NCI-H1694 treated with DMSO at 0.1 percent for 48 hours (cell line): ENCODE measurements around the gene GABARAP.

Experiments used
- DNase-seq: peaks from one replicate; lab custom pipeline; 2025; lab: John Stamatoyannopoulos, UW

GABARAP gene

DNA sequence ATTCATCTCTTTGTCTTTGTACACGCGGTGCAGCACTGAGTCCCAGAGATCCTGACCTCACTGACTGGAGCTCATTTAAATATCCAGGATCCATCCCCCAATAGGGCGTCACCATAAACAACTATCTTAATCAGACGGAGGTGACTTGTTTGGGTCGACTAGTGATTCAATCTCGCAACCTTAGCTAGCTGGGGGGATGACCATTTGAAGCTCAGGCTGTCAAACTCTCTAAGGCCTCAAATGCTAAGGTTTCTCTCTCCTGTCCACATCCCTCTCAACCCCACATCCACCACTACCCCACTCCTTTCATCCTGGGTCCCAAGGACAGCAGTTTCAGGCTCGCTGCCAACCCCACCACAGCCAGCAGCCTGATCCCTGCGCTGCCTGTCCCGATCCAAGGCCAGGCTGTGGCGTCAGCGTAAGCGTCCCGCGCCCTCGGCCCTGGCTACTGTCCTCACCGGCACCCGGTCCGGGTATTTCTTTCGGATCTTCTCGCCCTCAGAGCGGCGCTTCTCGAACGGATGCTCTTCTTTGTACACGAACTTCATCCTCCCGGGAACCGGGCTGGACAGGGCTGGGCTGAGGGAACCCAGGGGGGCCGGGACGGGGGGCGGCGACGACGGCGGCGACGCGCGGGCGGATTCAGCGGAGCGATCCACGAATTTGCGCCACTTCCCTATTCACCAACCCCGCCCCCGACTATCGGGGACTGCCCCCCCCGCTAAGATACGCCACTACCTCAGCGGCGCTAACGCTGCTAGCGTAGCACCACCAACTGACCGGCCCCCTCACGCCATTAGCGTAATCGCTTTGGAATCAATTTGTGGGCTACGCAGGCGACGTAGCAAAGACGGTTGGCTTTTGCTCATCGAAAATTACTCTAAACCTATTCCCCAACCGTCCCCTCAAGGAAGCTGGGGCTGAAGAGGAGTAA, at the start of gene GABARAP:
Gene GABARAP, minus strand, starts transcription at position 667 of the 934 bp plus-strand sequence. Its CDS starts 119 bp downstream, at position 548.
- DNase-seq = peak; percentile 80

DNA sequence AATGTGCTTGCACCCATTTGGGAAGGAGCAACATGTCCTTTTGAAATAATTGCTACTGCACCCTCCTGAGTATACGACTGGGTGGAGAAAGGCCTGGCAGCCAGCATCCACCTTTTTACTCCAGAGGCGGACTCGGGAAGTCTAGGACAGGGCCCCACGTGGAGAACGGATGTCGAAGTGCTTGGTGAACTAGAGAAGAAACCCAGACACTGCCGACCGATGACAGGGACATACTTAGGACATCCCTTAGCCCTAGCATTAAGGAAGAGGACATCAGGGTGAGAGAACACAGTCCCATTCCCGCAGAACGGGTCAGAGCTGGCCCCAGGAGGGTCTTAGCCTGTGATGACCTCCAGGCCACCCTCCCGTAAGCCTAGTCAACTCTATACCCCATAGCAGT, 48.4 kb upstream of the GABARAP start:
- DNase-seq = no peak

- DNase-seq = no peak
Measured at GRCh38 chr17:7290166-7290565, 47.9 kb upstream of the GABARAP start.

DNA sequence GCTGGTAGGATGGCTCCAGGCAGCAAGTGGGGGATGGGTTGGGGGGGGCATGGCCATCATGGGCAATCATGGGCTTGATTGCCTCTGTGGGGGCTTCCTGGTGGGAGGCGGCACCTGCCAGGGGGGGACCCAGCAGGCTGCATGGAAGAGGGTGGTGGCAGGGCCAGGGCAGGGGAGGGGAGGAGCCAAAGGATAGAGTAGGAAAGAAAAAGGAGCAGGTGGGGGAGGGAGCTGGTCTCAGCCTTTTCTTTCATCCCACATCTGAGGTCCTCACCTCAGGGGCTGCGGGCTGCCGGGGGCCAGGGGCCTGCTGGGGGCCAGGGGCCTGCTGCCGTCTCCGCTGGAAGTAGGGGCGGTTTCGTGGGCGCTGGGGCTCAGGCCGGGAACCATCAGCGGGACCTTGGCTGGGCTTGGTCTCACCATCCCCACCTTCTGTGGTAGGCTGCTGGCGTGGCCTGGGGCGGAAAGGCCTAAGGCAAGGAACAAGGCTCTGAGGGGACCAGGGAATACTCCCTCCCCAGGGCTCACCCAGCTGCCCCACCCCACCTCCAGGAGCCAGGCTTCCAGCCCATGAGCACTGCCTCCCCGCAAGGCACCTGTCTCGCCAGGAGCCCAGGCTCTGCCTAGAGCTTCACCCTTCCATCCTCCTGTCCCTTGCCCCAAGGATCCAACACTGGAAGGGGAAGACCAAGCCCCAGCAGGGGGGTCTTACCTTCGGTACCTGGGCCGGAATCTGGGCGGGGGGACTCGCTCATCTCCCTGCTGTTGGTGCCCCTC, 47.2 kb upstream of the GABARAP start:
- DNase-seq = no peak

GRCh38 chr17:7285679-7286078, 43.4 kb upstream of the GABARAP start:
- DNase-seq = no peak

DNA sequence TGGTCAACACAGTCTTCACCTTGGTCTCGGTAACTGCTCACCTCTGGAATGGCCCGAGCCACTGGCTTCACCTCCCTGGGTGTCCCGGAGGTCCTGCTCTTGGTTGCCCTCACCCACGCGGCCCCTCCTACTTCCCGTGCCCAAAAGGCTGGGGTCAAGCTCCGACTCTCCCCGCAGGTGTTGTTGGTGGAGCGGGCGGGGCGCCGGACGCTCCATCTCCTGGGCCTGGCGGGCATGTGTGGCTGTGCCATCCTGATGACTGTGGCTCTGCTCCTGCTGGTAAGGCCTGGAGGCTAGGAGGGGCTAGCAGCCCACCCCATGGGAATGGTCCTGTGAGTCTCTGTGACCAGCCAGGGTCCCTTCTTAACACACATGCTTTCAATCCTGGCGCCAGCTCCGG, 42.7 kb upstream of the GABARAP start:
- DNase-seq = no peak

- no peak for DNase-seq
Measured at GRCh38 chr17:7283471-7284216, 41.4 kb upstream of the GABARAP start.

DNA sequence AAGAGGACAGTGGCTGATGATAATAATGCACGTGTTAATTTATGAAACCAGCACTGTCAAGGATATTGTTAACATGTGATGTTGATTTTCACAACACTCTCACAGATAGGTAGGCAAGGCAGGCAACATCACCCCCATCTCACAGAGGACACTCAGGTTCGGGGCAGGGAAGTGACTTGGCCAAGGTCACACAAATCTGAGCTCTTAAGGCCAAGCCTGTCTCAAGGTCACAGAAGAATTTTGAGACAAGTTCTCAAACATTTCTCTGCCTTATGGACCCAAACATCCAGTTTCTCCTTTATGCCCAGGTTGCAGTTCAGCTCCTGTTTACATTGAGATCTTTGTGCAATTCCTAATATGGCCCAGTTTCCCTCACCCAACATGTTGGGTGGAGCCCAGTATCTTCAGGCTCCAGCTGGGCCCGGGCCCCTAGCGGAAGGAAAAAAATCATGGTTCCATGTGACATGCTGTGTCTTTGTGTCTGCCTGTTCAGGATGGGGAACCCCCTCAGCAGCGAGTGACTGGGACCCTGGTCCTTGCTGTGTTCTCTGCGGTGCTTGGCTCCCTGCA, 40.6 kb upstream of the GABARAP start:
- no peak for DNase-seq

DNA sequence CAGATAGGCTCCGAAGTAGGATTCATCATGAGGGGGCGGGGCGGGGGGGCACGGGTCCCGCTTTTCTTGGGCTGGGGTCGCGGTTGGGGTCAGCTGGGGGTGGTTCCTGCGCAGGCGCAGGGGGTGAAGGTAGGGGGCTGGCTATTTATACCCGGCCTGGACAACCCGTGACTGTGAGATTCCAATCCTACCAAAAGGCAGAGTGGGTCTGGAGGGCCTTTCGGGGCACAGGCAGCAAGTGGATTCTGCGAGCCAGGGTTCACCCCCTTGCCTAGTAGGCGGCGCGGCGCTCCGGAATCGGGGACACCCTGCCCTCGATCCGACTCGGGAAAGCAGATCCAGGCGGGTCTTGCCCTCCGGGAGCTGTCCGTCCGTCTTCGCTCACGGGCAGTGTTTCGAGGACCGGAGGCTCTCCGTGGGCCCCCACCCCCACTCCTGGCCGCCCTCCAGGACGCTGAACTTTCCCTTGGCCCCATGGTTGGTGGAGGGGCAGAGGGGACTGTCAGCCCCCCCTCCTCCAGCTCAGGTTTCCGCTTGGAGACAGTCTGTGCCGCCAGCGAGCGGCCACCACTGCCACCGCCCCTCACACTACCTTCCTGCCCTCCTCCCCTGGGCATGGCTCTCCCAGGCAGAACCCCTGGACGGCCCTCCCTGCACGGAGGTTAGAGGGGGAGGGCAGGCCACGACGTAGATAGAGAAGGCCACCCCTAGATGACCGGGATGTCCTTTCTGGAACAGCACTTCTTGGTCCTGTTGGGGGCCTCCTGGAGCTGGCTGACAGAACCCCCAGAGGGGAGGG, 39.9 kb upstream of the GABARAP start:
- no peak for DNase-seq

GRCh38 chr17:7281074-7281952, 39.1 kb upstream of the GABARAP start, which contains the start of gene SLC2A4:
SLC2A4 (plus strand) TSS chr17:7281718; CDS start chr17:7281935, 217 bp downstream.
- DNase-seq = peak; percentile 48

DNA sequence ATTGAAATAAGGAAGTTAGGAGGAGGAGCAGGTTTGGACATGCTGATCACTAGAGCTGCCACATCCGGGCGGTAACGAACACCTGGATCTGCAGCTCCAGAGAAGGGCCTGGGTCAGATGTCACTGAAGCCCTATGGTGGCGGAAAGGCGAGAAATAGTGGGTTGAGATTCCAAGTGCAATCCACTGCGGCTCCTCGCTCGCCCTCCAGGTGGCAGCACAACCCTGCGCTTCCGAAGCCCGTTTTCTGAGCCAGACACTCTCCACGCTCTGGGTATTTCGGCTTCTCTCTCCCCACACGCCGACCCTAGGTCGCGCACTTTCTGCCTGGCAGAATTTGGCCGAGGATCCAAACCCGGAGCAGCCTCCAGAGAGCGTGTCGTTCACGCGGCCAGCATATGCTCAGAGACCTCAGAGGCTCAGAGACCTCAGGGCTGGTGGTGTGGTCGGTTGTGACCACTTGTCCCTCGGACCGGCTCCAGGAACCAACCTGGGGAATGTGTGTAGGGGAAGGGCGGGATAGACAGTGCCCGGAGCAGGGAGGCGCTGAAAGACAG, 38.3 kb upstream of the GABARAP start:
- DNase-seq = peak; percentile 83

DNA sequence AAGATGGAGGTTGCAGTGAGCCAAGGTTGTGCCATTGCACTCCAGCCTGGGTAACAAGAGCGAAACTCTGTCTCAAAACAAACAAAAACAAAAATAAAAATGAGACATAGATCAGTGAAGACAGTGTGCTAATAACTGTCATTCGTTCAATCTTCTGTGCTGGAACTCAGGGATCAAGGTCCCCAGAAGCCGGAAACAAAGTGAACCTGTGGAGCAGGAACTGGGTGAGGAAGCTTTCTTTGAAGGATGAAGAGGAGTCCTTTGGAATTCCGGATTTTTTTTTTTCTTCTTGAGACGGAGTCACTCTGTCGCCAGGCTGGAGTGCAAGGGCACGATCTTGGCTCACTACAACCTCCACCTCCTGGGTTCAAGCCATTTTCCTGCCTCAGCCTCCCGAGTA, 37.2 kb upstream of the GABARAP start:
- DNase-seq = no peak

DNA sequence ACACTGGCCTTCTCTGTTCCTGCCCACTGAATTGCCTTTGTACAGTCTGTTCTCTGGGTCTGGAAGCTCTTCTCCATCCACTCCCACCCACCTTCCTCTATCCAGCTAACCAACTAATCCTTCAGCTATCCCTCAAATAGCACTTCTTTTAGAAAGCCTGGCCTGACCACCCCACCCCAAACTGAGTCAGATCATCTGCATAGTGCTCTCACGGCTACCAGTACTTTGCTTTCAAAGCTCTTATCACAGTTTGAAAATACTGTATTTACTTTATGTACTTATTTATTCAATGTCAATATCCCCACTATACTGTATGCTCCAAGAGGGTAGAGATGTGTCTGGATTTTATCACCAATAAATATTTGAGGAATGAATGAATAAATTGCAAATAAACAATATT, 24.5 kb upstream of the GABARAP start:
- no peak for DNase-seq

DNA sequence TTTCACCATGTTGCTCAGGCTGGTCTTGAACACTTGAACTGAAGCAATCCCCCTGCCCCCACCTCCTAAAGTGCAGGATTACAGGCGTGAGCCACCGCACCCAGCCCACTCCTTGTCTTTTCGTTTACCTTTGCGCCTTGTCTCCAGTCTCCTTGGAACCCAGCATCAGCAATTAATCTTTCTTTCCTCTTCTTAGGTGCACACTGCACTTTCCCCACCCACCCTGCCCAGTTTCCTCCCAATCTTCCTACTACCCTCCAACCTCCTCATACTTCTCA, 21.5 kb upstream of the GABARAP start:
- no peak for DNase-seq

- DNase-seq = no peak
Measured at GRCh38 chr17:7262935-7263800, 20.9 kb upstream of the GABARAP start.

- DNase-seq = no peak
Measured at GRCh38 chr17:7262192-7262934, 20.1 kb upstream of the GABARAP start, which contains the start of gene CLDN7. CLDN7 (minus strand) TSS chr17:7262478; CDS start chr17:7262043, 435 bp downstream.

- DNase-seq = no peak
Measured at GRCh38 chr17:7261379-7262191, 19.3 kb upstream of the GABARAP start.
